Islet precursor cell (in vitro differentiated cells): Measurements from ENCODE around the gene LDLRAD2.

Source experiments
- DNase-seq: peaks from one replicate; pipeline ENCODE4 v3.0.0-alpha.2; 2018

Gene LDLRAD2

DNA sequence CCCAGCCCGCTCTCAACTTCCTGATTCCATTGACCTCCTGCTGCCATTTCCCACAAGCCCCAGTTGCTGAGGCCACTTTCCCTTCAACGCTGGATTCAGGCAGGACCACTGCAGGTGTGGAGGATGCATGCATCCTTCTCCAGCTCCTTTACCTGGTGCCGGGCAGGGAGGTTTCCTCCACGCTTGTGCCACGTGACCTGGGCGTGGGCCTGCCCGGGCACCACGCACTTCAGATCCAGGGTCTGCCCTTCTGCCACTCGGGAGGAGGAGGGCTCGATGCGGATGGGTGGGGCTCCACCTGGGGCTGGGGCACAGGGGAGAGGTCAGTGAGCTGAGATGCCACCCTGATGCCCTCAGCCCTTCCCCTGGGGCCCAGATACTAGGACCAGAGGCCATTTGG is 31.9 kb downstream of the LDLRAD2 start:
- no peak for DNase-seq

GRCh38 chr1:21845646-21846641 is 33.9 kb downstream of the LDLRAD2 start:
- no peak for DNase-seq

DNA sequence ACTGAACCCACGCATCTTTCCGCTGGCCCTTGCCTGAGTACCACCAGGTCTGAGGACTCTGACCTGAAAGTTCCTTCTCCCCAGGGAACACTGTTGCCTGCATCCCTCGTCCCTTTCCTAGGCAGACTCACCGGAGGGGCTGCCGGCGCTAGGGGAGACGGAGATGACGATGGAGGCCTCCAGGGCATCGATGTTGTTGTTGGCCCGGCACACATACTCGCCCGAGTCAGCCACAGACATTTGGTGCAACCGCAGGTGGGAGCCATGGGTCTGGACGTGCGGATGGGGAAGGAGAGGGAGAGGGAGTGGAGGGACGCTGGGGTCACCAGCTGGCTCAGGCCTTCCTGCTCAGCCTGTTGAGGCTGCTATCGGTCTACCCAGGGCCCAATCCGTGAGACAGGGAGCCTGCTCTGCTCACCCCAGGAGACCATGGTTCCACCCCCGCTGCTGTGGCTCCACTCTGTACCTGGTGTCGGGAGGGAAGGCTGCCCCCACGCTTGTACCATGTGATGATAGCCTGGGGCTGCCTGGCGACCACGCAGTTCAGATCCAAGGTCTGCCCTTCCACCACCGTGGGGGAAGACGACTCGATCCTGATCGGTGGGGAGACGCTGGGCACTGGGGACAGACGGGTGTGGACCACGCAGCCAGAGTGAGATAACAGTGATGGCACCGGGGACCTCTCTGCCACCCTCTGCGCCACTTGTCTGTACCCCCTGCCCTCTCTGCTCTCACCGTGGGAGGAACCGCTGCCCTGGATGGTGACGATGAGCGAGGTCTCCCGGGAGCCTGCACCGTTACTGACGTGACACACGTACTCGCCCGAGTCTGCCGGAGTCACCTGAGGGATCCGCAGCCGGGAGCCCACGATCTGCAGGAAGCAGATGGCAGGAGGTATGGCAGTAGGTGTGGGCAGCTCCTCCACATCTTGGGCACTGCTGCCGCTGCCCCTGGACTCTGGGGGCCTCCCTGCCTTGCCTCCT is 35.4 kb downstream of the LDLRAD2 start:
- DNase-seq: no peak

GRCh38 chr1:21848524-21849174 is 36.6 kb downstream of the LDLRAD2 start:
- DNase-seq: no peak

DNA sequence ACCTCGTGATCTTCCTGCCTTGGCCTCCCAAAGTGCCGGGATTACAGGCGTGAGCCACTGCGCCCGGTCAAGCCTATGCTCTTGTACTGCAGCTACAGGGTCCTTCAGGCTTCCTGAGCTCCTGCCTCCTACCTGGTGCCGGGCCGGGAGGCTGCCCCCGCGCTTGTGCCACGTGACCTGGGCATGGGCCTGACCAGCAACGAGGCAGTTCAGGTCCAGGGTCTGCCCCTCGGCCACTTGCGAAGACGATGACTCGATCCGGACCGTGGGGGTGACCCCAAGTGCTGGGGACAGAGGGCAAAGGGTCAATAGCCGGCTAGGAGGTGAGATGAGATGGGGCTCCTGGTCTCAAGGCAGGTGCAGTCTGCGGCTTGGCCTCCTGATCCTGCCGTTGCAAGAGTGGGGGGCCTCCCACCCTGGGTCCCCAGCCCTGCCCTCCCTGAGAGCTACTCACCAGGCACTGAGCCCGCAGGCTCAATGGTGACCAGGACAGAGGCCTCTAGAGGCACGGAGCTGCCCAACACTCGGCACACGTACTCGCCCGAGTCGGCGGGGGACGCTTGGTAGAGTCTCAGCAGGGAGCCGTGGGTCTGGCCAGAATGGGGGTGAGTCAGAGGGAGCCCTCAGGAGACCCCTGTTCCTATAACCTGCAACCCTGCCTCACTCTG is 38.0 kb downstream of the LDLRAD2 start:
- no peak for DNase-seq

GRCh38 chr1:21851430-21852250 is 39.6 kb downstream of the LDLRAD2 start:
- DNase-seq: no peak

GRCh38 chr1:21852282-21853130 is 40.4 kb downstream of the LDLRAD2 start:
- no peak for DNase-seq

- DNase-seq: no peak
Observed at GRCh38 chr1:21853131-21853427, 41.0 kb downstream of the LDLRAD2 start.

DNA sequence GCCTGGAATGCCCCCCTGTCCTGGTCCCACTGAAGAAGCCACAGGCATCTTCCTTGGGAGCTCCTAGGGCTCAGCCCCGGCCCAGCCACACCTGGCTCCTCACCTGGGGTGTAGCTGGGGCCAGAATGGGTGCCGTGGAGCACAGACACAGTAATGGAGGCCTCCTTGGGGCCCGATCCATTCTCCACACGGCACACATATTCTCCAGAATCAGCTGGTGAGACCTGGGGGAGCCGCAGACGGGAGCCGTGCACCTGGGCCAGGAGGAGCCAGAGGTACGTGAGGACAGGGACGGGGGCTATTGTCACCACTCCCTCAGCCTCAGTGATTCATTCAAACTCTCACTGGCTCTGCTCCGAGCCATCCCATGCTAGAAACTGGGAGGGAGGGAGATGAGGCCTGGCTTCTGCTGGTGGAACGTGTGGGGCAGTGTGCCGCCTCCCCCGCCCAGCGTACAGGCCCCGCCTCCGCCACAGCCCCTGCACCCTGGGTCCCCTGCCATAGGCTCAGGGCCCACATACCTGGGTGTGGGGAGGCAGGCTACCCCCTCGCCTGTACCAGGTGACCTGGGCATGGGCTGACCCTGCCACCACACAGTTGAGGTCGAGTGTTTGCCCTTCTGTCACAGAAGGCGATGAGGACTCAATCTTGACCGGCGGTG is 42.2 kb downstream of the LDLRAD2 start:
- no peak for DNase-seq

DNA sequence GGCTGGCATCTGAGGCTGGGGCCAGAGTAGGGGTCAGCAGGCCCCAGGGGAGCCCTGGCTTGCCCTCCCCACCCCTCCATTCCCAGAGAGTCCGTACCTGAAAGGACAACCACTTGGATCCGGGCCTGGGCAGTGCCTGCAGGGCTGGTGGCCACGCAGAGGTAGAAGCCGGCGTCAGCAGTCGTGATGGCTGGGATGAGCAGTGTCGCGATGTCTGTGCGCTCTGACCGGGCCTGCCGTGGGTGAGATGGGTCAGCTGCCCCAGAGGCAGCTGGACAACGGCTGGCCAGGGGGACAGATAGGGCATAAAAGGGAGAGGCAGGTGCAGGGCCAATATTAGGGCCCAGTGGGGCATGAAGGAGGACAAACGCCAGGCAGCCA is 42.7 kb downstream of the LDLRAD2 start:
- no peak for DNase-seq

- DNase-seq: no peak
Observed at GRCh38 chr1:21855257-21856096, 43.4 kb downstream of the LDLRAD2 start.

DNA sequence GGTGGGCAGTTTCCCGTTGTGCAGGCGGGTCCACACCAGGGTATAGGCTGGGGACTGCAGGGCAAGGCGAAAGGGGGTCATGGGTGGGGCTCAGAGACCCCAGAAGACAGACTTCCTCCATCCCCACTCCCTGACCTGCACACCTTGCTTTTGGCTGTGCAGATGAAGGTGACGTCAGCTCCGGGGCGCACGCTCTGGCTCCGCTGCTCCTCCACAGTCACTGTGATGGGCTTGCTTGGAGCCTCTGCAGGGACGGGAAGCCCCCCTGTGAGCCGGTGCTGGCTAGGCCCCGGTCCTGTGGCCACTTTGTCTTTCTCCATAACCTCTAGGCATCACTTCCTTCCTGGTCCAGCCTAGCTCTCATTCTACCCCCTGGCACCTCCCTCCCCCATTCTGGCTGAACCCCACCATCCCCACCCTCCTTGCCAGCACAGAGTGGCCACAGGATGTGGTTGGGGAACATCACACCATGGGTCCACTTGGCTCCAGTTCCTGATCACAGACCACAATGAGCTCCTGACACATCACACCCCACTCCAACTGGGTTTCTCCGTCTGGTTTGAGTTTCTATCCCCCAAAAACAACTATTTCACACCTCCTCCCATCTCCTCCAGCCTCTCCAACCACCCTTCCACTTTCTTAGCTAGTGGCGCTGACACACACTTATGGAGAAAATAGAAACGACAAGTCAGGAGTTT is 45.2 kb downstream of the LDLRAD2 start:
- no peak for DNase-seq

DNA sequence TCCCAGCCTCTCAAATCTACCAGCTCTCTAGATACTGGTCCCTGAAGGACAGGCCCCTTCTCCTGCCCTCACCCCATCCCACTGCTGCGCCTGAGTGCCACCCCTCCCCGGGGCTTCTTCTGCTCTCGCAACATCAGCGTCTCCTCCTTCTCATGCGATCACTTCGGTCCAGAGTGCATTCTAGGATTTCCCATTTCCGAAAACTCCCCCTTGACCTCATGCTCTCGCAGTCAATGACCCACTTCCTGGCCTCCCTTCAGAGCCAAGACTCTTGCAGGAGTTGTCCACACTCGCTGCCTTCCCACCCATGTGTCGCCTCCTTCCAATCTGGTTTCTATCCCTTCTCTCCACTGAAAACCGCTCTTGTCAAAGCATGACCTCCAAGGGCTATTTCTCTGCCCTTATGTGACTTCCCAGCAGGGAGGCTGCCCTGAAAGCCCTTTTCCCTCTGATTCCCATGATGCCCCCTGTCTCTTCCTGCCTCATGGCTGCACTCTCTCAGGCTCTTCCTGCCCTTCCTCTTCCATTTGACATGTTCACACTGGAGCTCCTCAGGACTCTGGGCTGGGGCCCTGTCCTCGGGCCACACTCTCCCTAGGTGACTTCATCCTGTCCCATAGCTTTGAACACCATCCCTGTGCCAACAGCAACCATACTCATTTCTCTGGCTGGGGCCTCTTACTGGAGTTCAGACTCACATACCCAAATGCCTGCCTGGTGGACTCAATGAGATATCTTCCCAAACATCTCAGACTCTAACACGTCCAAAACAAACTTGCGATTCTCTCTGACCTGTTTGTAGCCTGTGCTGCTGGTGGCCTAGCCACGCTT is 46.0 kb downstream of the LDLRAD2 start:
- DNase-seq: no peak

DNA sequence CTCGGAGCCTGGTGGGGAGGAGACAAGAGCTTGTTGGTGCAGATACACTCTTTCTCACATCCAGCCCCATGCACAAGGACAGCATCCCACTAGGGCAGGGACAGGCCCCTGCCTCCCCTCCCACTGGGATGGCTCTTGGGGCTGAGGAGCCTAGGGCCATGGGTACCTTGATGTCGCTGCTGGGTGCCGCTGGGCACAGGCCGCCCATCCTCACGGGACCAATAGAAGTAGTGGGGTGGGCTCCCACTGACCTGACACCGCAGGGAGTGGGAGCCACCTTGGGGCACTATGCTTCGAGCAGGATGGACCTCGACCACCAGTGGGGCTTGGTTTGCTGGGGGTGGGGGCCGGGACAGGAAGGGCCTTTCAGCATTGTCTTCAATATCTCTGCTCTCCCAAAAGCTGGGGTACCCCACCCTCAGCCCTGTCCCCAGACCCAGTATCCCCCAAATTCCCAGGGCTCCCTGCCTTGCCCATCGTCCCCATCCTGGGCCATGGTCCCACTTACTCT is 47.7 kb downstream of the LDLRAD2 start:
- DNase-seq: no peak

GRCh38 chr1:21860971-21861370 is 48.9 kb downstream of the LDLRAD2 start:
- DNase-seq: no peak

DNA sequence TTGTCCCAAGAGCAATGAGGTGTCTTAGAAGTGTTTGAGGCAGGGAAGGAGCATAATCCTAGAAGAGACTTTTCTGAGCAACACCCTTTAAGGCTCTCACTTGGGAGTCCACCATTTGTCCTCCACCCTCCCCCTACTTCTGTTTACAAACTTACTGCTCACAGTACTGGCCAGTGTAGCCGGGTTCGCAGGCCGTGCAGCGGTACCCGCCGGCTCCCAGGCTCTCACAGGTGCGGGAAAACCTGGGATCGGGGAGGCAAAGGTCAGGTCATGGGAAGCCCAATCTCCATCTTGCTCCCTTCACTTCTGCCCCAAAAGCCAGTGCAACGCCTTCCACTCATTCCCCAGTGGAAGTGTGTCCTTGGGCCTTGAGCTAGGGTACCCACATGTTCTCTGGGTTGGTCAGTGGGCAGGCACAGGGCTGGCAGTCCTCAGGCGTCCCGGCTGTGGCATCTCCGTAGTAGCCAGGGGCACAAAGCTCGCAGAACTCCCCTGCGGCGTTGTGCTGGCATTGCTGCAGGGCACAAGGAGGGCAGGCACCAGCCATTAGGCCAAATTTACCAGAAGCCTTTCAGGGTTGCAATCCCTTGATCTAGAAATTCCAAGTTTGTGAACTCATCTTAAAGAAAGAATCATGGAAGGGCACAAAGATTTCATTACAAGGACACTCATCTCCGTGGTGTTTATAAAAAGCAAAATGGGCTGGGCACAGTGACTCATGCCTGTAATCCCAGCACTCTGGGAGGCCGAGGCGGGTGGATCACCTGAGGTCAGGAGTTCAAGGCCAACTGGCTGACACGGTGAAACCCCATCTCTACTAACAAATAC is 49.8 kb downstream of the LDLRAD2 start:
- DNase-seq: no peak
